Liver (tissue), 9 donors: ENCODE results near the gene WNT16. TPM values are rescaled to one million over a fixed set of nuclear protein-coding genes. Genes with fewer than 3 reads are reported as not detected.

Source experiments
- DNase-seq: peaks from one replicate; pipeline ENCODE4 v3.0.0-alpha.2; 2017; ENCODE audit warnings: low spot score
- H3K27ac ChIP-seq, 2 donors: one replicate each; pipeline ENCODE4 v1.7.0; 2013; ENCODE audit warnings: inconsistent platforms in 2 of 2, low read length in 2 of 2, control low read depth in 1 of 2, low read depth in 1 of 2, mild to moderate bottlenecking in 1 of 2
- H3K27me3 ChIP-seq, 4 donors: one replicate each; pipeline versions ENCODE4 v1.6.1 to v1.7.0; 2013; ENCODE audit warnings: low read length in 3 of 4, inconsistent platforms in 1 of 4, mild to moderate bottlenecking in 1 of 4, moderate library complexity in 1 of 4; ENCODE audit not compliant: control insufficient read depth in 4 of 4, insufficient read depth in 4 of 4
- H3K36me3 ChIP-seq, 4 donors: one replicate each; pipeline versions ENCODE4 v1.6.1 to v1.7.0; 2013; ENCODE audit warnings: low read length in 3 of 4, mild to moderate bottlenecking in 3 of 4, low read depth in 1 of 4, moderate library complexity in 1 of 4; ENCODE audit not compliant: control insufficient read depth in 4 of 4, insufficient read depth in 3 of 4
- H3K4me1 ChIP-seq, 4 donors: one replicate each; pipeline versions ENCODE4 v1.6.1 to v1.7.0; 2013; ENCODE audit warnings: low read length in 3 of 4, mild to moderate bottlenecking in 3 of 4, moderate library complexity in 1 of 4; ENCODE audit not compliant: control insufficient read depth in 4 of 4, insufficient read depth in 4 of 4
- H3K4me3 ChIP-seq, 3 donors: one replicate each; pipeline versions ENCODE4 v1.6.1 to v1.7.0; 2013; ENCODE audit warnings: low read length in 3 of 3, control low read depth in 1 of 3, low read depth in 1 of 3, mild to moderate bottlenecking in 1 of 3
- H3K9ac ChIP-seq, 2 donors: one replicate each; pipeline ENCODE4 v1.7.0; 2013; ENCODE audit warnings: low read length in 2 of 2, mild to moderate bottlenecking in 2 of 2, moderate library complexity in 2 of 2, control low read depth in 1 of 2, low read depth in 1 of 2
- H3K9me3 ChIP-seq, 4 donors: one replicate each; pipeline versions ENCODE4 v1.6.1 to v1.7.0; 2013; ENCODE audit warnings: low read length in 3 of 4; ENCODE audit not compliant: control insufficient read depth in 4 of 4
- ATF3 ChIP-seq: IDR thresholded peaks from 2 replicates; pipeline ENCODE4 v1.6.1; 2016; ENCODE audit warnings: antibody characterized with exemption
- EGR1 ChIP-seq, 2 donors: IDR thresholded peaks; 2 replicates each; pipeline ENCODE4 v1.6.1; 2016 to 2018; ENCODE audit warnings: antibody characterized with exemption in 2 of 2, low read depth in 2 of 2
- FOXA1 ChIP-seq: IDR thresholded peaks from 2 replicates; pipeline ENCODE4 v1.6.1; 2016; ENCODE audit warnings: antibody characterized with exemption
- FOXA2 ChIP-seq: IDR thresholded peaks from 2 replicates; pipeline ENCODE4 v1.6.1; 2016; ENCODE audit warnings: antibody characterized with exemption
- GABPA ChIP-seq, 2 donors: IDR thresholded peaks in 1 of 2; conservative IDR thresholded peaks in 1 of 2; 2 replicates each; pipeline ENCODE4 v1.6.1; 2016; ENCODE audit warnings: antibody characterized with exemption in 2 of 2, mild to moderate bottlenecking in 1 of 2, moderate library complexity in 1 of 2
- HNF4A ChIP-seq, 2 donors: conservative IDR thresholded peaks; 2 replicates each; pipeline ENCODE4 v1.6.1; 2016; ENCODE audit warnings: antibody characterized with exemption in 2 of 2, mild to moderate bottlenecking in 2 of 2
- HNF4G ChIP-seq: IDR thresholded peaks from 2 replicates; pipeline ENCODE4 v1.6.1; 2016; ENCODE audit warnings: antibody characterized with exemption
- JUND ChIP-seq, 2 donors: IDR thresholded peaks; 2 replicates each; pipeline ENCODE4 v1.6.1; 2016; ENCODE audit warnings: antibody characterized with exemption in 2 of 2
- MAX ChIP-seq: IDR thresholded peaks from 2 replicates; pipeline ENCODE4 v1.6.1; 2016; ENCODE audit warnings: antibody characterized with exemption
- NR2F2 ChIP-seq: IDR thresholded peaks from 2 replicates; pipeline ENCODE4 v1.6.1; 2016; ENCODE audit warnings: antibody characterized with exemption
- RAD21 ChIP-seq, 2 donors: IDR thresholded peaks; 2 replicates each; pipeline ENCODE4 v1.6.1; 2016; ENCODE audit warnings: antibody characterized with exemption in 2 of 2, mild to moderate bottlenecking in 2 of 2
- RXRA ChIP-seq, 2 donors: IDR thresholded peaks; 2 replicates each; pipeline ENCODE4 v1.6.1; 2017 to 2018; ENCODE audit warnings: antibody characterized with exemption in 2 of 2, mild to moderate bottlenecking in 1 of 2
- SP1 ChIP-seq: IDR thresholded peaks from 2 replicates; pipeline ENCODE4 v1.6.1; 2018; ENCODE audit warnings: antibody characterized with exemption, mild to moderate bottlenecking
- TAF1 ChIP-seq: conservative IDR thresholded peaks from 2 replicates; pipeline ENCODE4 v1.6.1; 2016; ENCODE audit warnings: antibody characterized with exemption, mild to moderate bottlenecking
- YY1 ChIP-seq: IDR thresholded peaks from 2 replicates; pipeline ENCODE4 v1.6.1; 2016; ENCODE audit warnings: antibody characterized with exemption, mild to moderate bottlenecking
- WGBS: extraction: QIAGEN DNeasy Blood & Tissue Kit; methylation state at CpG from one replicate; pipeline ENCODE4 v1.1.7; 2013; 5-methylcytosine and 5-hydroxymethylcytosine counted together
- polyA plus RNA-seq, 2 donors: library from polyadenylated mRNA; stranded (reverse) in 1 of 2; unstranded in 1 of 2; fragments of 200-250 nt in 1 of 2; fragments of >200 nt in 1 of 2; fragmentation: Nextera tagmentation in 1 of 2; extraction: Ambion mirVana in 1 of 2; gene quantifications; one replicate each; pipeline versions ENCODE4 v1.2.1 to v1.2.3, GENCODE V29; 2013 to 2015
- total RNA-seq, 2 donors: library from RNA; depleted of rRNA; stranded (reverse); fragments of >200 nt; gene quantifications; one replicate each; pipeline ENCODE4 v1.2.3, GENCODE V29; 2014
- TF ChIP-seq, protein P1 (sequence below): IDR thresholded peaks from 2 replicates; pipeline ENCODE4 v1.6.1; 2016; ENCODE audit warnings: antibody characterized with exemption, mild to moderate bottlenecking
- TF ChIP-seq, protein P2 (sequence below): IDR thresholded peaks from 2 replicates; pipeline ENCODE4 v1.6.1; 2016; ENCODE audit warnings: antibody characterized with exemption
- TF ChIP-seq, protein P3 (sequence below): fragments of 150-350 bp; IDR thresholded peaks from 2 replicates; pipeline ENCODE4 v1.5.1; 2017; ENCODE audit warnings: improper control_type of control experiment, low read depth, low read length; ENCODE audit not compliant: missing input control
- donor health status: healthy.
- donor health status: healthy.
- donor health status: healthy.
- donor health status: healthy.
- donor health status: healthy.

Gene WNT16
- total and polyA plus RNA-seq, 4 donors, result not detected

DNA sequence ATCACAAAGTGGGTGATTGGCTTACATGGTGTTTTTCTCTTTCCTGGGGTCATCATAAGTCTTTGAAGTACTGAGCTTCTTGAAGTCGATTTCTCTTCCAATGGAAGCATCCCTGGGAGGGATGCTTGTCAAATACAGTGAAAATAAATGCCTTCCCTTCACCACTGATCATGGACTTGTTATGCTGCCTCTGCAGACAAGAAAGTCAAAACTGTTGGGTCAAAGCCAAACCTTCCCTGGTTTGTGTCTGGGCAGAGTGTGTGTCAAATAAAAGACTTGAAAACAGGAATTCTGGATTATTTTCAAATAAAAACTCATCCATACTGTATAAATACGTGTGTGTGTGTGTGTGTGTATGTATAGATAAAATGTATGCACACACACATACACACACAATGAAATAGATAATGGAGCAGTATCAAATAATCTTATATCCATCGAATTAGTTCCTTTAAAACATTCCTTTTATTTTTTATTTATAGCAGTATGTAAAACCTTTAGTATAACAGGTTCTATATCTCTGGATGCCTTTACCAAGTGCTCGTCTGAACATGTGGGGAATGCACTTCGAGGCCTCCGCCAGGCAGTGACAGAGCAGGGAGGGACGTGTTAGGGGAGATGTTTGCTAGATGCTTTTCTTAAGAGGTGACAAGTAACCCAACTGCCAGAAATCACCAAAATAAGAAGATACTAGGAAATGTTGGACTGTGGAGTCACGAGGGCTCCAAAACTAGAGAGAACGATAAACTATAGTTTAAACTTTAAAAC, 27.2 kb upstream of the WNT16 start (continued):
- TF ChIP-seq, protein P1, sequence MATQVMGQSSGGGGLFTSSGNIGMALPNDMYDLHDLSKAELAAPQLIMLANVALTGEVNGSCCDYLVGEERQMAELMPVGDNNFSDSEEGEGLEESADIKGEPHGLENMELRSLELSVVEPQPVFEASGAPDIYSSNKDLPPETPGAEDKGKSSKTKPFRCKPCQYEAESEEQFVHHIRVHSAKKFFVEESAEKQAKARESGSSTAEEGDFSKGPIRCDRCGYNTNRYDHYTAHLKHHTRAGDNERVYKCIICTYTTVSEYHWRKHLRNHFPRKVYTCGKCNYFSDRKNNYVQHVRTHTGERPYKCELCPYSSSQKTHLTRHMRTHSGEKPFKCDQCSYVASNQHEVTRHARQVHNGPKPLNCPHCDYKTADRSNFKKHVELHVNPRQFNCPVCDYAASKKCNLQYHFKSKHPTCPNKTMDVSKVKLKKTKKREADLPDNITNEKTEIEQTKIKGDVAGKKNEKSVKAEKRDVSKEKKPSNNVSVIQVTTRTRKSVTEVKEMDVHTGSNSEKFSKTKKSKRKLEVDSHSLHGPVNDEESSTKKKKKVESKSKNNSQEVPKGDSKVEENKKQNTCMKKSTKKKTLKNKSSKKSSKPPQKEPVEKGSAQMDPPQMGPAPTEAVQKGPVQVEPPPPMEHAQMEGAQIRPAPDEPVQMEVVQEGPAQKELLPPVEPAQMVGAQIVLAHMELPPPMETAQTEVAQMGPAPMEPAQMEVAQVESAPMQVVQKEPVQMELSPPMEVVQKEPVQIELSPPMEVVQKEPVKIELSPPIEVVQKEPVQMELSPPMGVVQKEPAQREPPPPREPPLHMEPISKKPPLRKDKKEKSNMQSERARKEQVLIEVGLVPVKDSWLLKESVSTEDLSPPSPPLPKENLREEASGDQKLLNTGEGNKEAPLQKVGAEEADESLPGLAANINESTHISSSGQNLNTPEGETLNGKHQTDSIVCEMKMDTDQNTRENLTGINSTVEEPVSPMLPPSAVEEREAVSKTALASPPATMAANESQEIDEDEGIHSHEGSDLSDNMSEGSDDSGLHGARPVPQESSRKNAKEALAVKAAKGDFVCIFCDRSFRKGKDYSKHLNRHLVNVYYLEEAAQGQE, result no peak

- Histone ChIP-seq H3K27me3 (no peaks in the 10 kb centered on the region), H3K4me1 (peaks cover 0 to 4% (median under 1%) of the 10 kb centered on the region in 4 donors), H3K36me3 (no peaks in the 10 kb centered on the region), H3K9ac (no peak overlapping the region), H3K9me3 (no peaks in the 10 kb centered on the region), H3K27ac (no peak overlapping the region), H3K4me3 (no peak overlapping the region)
- 89% methylated on average over 8 of the region's 8 CpGs for WGBS
- no peak for DNase-seq
- TF ChIP-seq RXRA (IDR thresholded peaks at IDR 0.05), result no peak
- TF ChIP-seq GABPA (IDR thresholded peaks at IDR 0.05 in 1 of 2, conservative IDR thresholded peaks at IDR 0.05 in 1 of 2), result no peak
- no peak for TF ChIP-seq FOXA1
- no peak for TF ChIP-seq HNF4G
- TF ChIP-seq, protein P1, result no peak
- no peak for TF ChIP-seq SP1
- no peak for TF ChIP-seq RAD21 (IDR thresholded peaks at IDR 0.05)
- TF ChIP-seq YY1, result no peak
- no peak for TF ChIP-seq JUND (IDR thresholded peaks at IDR 0.05)
- TF ChIP-seq FOXA2, result no peak
- TF ChIP-seq TAF1, result no peak
- TF ChIP-seq EGR1 (IDR thresholded peaks at IDR 0.05; ENCODE audit: low read depth in 2 of 2), result no peak
- no peak for TF ChIP-seq NR2F2
- no peak for TF ChIP-seq ATF3
- no peak for TF ChIP-seq MAX
- no peak for TF ChIP-seq HNF4A (conservative IDR thresholded peaks at IDR 0.05)
- TF ChIP-seq, protein P2, sequence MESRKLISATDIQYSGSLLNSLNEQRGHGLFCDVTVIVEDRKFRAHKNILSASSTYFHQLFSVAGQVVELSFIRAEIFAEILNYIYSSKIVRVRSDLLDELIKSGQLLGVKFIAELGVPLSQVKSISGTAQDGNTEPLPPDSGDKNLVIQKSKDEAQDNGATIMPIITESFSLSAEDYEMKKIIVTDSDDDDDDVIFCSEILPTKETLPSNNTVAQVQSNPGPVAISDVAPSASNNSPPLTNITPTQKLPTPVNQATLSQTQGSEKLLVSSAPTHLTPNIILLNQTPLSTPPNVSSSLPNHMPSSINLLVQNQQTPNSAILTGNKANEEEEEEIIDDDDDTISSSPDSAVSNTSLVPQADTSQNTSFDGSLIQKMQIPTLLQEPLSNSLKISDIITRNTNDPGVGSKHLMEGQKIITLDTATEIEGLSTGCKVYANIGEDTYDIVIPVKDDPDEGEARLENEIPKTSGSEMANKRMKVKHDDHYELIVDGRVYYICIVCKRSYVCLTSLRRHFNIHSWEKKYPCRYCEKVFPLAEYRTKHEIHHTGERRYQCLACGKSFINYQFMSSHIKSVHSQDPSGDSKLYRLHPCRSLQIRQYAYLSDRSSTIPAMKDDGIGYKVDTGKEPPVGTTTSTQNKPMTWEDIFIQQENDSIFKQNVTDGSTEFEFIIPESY, result no peak
- TF ChIP-seq, protein P3, sequence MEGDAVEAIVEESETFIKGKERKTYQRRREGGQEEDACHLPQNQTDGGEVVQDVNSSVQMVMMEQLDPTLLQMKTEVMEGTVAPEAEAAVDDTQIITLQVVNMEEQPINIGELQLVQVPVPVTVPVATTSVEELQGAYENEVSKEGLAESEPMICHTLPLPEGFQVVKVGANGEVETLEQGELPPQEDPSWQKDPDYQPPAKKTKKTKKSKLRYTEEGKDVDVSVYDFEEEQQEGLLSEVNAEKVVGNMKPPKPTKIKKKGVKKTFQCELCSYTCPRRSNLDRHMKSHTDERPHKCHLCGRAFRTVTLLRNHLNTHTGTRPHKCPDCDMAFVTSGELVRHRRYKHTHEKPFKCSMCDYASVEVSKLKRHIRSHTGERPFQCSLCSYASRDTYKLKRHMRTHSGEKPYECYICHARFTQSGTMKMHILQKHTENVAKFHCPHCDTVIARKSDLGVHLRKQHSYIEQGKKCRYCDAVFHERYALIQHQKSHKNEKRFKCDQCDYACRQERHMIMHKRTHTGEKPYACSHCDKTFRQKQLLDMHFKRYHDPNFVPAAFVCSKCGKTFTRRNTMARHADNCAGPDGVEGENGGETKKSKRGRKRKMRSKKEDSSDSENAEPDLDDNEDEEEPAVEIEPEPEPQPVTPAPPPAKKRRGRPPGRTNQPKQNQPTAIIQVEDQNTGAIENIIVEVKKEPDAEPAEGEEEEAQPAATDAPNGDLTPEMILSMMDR, result no peak
These were observed 26.5 kb upstream of the WNT16 start for GRCh38 chr7:121302214-121302745.
